NT2/D1 (cell line): Measurements from ENCODE around the gene BMP8B.
"Not testable (repeated sequence)": the region's sequence is repeated elsewhere in the genome, so short reads cannot be mapped to it uniquely, and the experiment has no call there.

Experiments
- DNase-seq: peaks from one replicate; pipeline ENCODE4 v3.0.0-alpha.2; 2011; ENCODE audit warnings: low read depth, low spot score
- H3K27me3 ChIP-seq: 2 replicates; pipeline ENCODE4 v1.6.0; 2011; ENCODE audit warnings: mild to moderate bottlenecking; ENCODE audit not compliant: insufficient read length, insufficient read depth
- H3K36me3 ChIP-seq: 2 replicates; pipeline ENCODE4 v1.6.1; 2011; ENCODE audit warnings: mild to moderate bottlenecking, low read length, mixed read lengths; ENCODE audit not compliant: insufficient read depth, insufficient read length
- H3K4me1 ChIP-seq: 2 replicates; pipeline ENCODE4 v1.5.1; 2011; ENCODE audit not compliant: insufficient read depth, insufficient read length
- H3K4me3 ChIP-seq: 2 replicates; pipeline ENCODE4 v1.5.1; 2011; ENCODE audit warnings: low read depth; ENCODE audit not compliant: insufficient read length
- H3K9ac ChIP-seq: 2 replicates; pipeline ENCODE4 v1.6.0; 2011; ENCODE audit warnings: low read depth; ENCODE audit not compliant: insufficient read length
- H3K9me3 ChIP-seq: 2 replicates; pipeline ENCODE4 v1.5.1; 2011; ENCODE audit warnings: mild to moderate bottlenecking, low read length; ENCODE audit not compliant: insufficient read depth

Gene BMP8B

GRCh38 chr1:39773369-39773979 lies 15.2 kb downstream of the BMP8B start:
- H3K27me3 ChIP-seq = peaks cover 19% of the 10 kb centered on the region
- H3K4me3 ChIP-seq, H3K9me3 ChIP-seq, DNase-seq, H3K4me1 ChIP-seq, H3K9ac ChIP-seq, H3K36me3 ChIP-seq: not testable (repeated sequence)

GRCh38 chr1:39771022-39771532 lies 17.6 kb downstream of the BMP8B start, which contains the start of gene OXCT2:
OXCT2 (minus strand) TSS chr1:39771348; CDS start chr1:39771255, 93 bp downstream.
- H3K4me1 ChIP-seq, H3K9me3 ChIP-seq, H3K9ac ChIP-seq, H3K4me3 ChIP-seq, H3K36me3 ChIP-seq, DNase-seq: not testable (repeated sequence)
- H3K27me3 ChIP-seq = peaks cover 17% of the 10 kb centered on the region

GRCh38 chr1:39770100-39771021 lies 18.3 kb downstream of the BMP8B start:
- H3K4me1 ChIP-seq, H3K4me3 ChIP-seq, DNase-seq, H3K36me3 ChIP-seq, H3K9me3 ChIP-seq, H3K9ac ChIP-seq: not testable (repeated sequence)
- H3K27me3 ChIP-seq = peaks cover 17% of the 10 kb centered on the region

- H3K27me3 ChIP-seq = peaks cover 17% of the 10 kb centered on the region
- H3K36me3 ChIP-seq, H3K9ac ChIP-seq, H3K9me3 ChIP-seq, H3K4me3 ChIP-seq, H3K4me1 ChIP-seq, DNase-seq: not testable (repeated sequence)
Observed at GRCh38 chr1:39769502-39769901, 19.2 kb downstream of the BMP8B start.

GRCh38 chr1:39766466-39766865 lies 22.2 kb downstream of the BMP8B start:
- H3K27me3 ChIP-seq = peaks cover 12% of the 10 kb centered on the region
- not testable (repeated sequence) for H3K4me3 ChIP-seq, H3K9ac ChIP-seq, H3K36me3 ChIP-seq, H3K4me1 ChIP-seq, DNase-seq, H3K9me3 ChIP-seq

GRCh38 chr1:39764512-39764911 lies 24.2 kb downstream of the BMP8B start:
- not testable (repeated sequence) for H3K4me1 ChIP-seq, H3K9ac ChIP-seq, H3K4me3 ChIP-seq, H3K27me3 ChIP-seq, H3K36me3 ChIP-seq, DNase-seq
- peaks cover 24% of the 10 kb centered on the region; the same call in 1 of the 2 replicates for H3K9me3 ChIP-seq

- not testable (repeated sequence) for DNase-seq, H3K36me3 ChIP-seq, H3K4me3 ChIP-seq, H3K9ac ChIP-seq, H3K27me3 ChIP-seq, H3K4me1 ChIP-seq
- peaks cover 25% of the 10 kb centered on the region; the same call in 1 of the 2 replicates for H3K9me3 ChIP-seq
Observed at GRCh38 chr1:39763619-39764374, 24.9 kb downstream of the BMP8B start.
